ENCODE results near the gene KIF23. TPM values are rescaled to one million over a fixed set of nuclear protein-coding genes. Genes with fewer than 3 reads are reported as not detected.

The KIF23 gene
- total RNA-seq = 4.6 and 10.9 TPM in 2 replicates

DNA sequence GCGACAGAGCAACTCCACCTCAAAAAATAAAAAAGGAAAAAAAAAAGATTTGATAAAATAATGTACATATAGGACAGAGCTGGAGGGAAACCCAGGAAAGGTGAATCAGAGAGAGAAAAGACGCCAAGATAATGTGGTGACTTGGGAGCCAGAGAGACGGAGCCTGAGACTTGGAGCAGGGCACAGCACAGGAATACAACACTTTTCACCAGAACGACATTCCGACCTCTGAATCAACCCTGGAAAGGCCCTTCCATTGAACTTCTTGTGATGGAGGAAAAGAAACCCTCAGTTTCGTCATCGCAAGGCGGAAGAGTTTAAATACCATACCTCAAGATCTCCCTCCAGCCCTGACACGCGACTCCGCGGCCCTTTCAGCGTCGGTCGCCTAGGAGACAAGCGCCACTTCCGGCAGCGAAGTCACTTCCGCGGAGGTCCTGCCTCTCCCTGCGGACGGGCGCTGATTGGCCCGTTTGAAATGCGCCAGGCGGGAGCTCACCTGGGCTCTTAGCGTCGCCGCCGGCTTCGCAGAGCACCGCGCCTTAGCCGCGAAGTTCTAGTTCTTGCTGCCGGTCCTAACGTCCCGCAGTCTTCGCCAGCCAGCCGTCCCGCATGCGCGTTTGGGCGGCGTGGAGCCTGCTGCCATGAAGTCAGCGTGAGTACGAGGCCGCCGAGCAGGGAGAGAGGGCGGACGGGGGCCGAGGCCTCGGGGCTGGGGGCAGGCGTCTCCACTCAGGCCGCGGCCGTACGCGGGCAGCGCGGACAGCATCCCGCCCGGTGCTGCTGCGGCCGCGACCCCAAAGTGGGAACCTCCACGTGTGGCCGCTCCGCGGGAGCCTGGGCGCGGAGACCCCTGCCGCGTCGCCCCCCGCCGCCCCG is at the start of gene KIF23:
TSS of gene KIF23 (plus strand) at position 528 of the 879 bp plus-strand sequence. CDS start at position 645, 117 bp downstream.

DNA sequence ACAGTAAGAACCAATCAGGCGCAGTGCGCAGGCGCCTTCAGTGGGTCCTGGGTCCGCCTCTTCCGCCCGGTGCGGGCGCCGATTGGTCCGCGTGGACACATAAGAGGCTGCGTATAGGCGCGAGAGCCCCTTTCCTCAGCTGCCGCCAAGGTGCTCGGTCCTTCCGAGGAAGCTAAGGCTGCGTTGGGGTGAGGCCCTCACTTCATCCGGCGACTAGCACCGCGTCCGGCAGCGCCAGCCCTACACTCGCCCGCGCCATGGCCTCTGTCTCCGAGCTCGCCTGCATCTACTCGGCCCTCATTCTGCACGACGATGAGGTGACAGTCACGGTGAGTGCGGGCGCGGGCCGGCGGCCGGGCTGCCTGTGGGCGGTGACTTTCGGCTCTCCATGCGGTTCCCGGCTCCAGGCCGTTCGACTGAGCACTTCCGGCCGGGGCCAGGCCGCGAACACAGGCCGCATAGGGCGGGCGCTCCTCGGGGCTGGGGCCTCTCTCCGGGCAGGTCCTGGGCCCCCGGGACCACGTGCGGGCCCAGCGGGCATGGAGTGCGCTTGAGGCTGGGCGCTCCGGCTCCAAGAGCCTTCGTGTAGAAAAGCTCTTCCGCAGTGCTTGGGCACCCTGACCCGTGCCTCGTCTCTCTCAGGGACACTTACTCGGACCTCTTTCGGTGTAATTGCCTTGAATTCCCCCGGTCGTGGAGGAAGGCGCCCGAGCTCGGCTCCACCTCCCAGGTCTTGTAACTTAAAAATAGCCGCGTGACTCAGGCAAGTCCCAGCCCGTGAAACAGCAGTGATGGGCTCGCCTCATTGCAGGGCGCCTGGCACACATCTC is 38.8 kb downstream of the KIF23 start, which contains the start of gene RPLP1:
TSS of gene RPLP1 (plus strand) at position 127 of the 830 bp plus-strand sequence. CDS start at position 258, 131 bp downstream.

Other genes with a start within 250 kb of the KIF23 start
- 0.68 and 0.85 TPM in 2 replicates for gene PAQR5, start 115.4 kb upstream of the KIF23 start, total RNA-seq
- 76.2 and 88.5 TPM in 2 replicates for gene RPLP1, start 38.5 kb downstream of the KIF23 start, total RNA-seq